HG03460 (cell line): ENCODE results near the gene TMEM150C.
"Not testable (repeated sequence)": the region's sequence is repeated elsewhere in the genome, so short reads cannot be mapped to it uniquely, and the experiment has no call there.

Experiments used
- ATAC-seq: cut with Tn5 transposase; IDR thresholded peaks from one replicate; pipeline ENCODE4 v1.9.1; 2021; ENCODE audit not compliant: unreplicated experiment

The TMEM150C gene

GRCh38 chr4:82479562-82479961, 82.2 kb downstream of the TMEM150C start:
- ATAC-seq: no peak

- ATAC-seq: not testable (repeated sequence)
Measured at GRCh38 chr4:82477469-82477868, 84.3 kb downstream of the TMEM150C start.

- ATAC-seq: not testable (repeated sequence)
Measured at GRCh38 chr4:82475931-82476330, 85.9 kb downstream of the TMEM150C start.

- ATAC-seq: no peak
Measured at GRCh38 chr4:82473621-82474164, 88.1 kb downstream of the TMEM150C start.

GRCh38 chr4:82473080-82473479, 88.7 kb downstream of the TMEM150C start:
- not testable (repeated sequence) for ATAC-seq

GRCh38 chr4:82469791-82470345, 91.9 kb downstream of the TMEM150C start:
- ATAC-seq: no peak

GRCh38 chr4:82467471-82467870, 94.3 kb downstream of the TMEM150C start:
- ATAC-seq: no peak

GRCh38 chr4:82463221-82463620, 98.6 kb downstream of the TMEM150C start:
- no peak for ATAC-seq

- ATAC-seq: peak; percentile 70
Measured at GRCh38 chr4:82462415-82462831, 99.4 kb downstream of the TMEM150C start.

- no peak for ATAC-seq
Measured at GRCh38 chr4:82461710-82462109, 100.1 kb downstream of the TMEM150C start.

GRCh38 chr4:82458729-82459128, 103.1 kb downstream of the TMEM150C start:
- no peak for ATAC-seq

- no peak for ATAC-seq
Measured at GRCh38 chr4:82457266-82457665, 104.5 kb downstream of the TMEM150C start.

- ATAC-seq: no peak
Measured at GRCh38 chr4:82452026-82452425, 109.8 kb downstream of the TMEM150C start.

- no peak for ATAC-seq
Measured at GRCh38 chr4:82450966-82451755, 110.6 kb downstream of the TMEM150C start.

GRCh38 chr4:82447886-82448285, 113.9 kb downstream of the TMEM150C start:
- no peak for ATAC-seq

- no peak for ATAC-seq
Measured at GRCh38 chr4:82439088-82439487, 122.7 kb downstream of the TMEM150C start.

- ATAC-seq: no peak
Measured at GRCh38 chr4:82437285-82438005, 124.3 kb downstream of the TMEM150C start.

GRCh38 chr4:82436780-82437179, 125.0 kb downstream of the TMEM150C start:
- no peak for ATAC-seq

GRCh38 chr4:82436130-82436529, 125.7 kb downstream of the TMEM150C start:
- ATAC-seq: no peak

- ATAC-seq: no peak
Measured at GRCh38 chr4:82434949-82435348, 126.8 kb downstream of the TMEM150C start.

GRCh38 chr4:82433791-82434190, 128.0 kb downstream of the TMEM150C start:
- ATAC-seq: no peak
